ENCODE data around the gene CHRNA10. TPM values are rescaled to one million over a fixed set of nuclear protein-coding genes. Genes with fewer than 3 reads are reported as not detected.

CHRNA10 gene
- total and polyA plus RNA-seq, 10 of the 15 experiments (the other 5 are each of a cell fraction or from before 2014, with no cell fraction given): 0.14 to 1.5 (median 0.57) TPM

DNA sequence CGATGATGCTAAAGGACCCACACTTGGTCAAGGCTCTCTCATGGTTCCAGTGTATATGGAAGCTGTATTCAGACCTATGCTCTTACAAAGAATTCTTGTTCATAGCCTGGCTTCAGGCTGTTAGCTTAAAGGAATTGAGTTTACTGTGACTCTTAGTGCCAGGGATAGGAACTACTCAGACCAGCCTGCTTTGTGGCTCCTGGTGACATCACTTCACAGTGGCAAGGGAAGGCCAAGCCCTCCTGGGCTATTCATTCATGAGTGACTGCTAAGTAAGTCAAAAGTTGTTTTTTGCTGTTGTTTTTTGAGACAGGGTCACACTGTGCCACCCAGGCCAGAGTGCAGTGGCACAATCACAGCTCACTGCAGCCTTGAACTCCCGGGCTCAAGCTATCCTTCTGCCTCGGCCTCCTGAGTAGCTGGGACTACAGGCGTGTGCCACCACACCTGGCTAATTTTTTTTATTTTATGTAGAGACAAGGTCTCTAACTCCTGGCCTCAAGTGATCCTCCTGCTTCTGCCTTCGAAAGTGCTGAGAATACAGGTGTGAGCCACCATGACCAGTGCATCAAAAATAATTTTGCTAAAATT, 39.0 kb downstream of the CHRNA10 start (continued):
- no peak for TF ChIP-seq JUNB (IDR thresholded peaks at IDR 0.05)

DNA sequence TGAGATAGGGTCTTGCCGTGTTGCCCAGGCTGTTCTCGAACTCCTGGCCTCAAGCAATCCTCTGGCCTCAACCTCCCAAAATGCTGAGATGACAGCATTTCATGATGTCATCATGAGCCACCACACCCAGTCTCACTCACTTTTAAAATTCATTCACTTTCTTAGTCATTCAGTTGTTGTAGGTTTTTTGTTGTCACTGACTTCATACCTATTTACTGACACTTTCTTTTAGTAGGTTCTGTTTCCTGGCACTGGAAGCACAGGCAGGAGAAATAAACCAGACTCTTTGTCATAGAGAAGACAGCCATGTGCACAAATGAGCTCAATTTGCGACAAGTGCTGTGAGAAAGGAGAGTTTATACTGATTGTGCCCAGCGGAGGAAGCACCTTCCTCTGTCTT, 39.9 kb downstream of the CHRNA10 start:
- ATAC-seq (no peak), FAIRE-seq (no peak), DNase-seq (ENCODE audit: low read depth, low spot score) (no peak)
- Histone ChIP-seq H3K36me3 (ENCODE audit: control insufficient read depth in 2 of 2, insufficient read depth in 2 of 2, low read length in 1 of 2) (no peaks in the 10 kb centered on the region), H3K9ac (ENCODE audit: control insufficient read depth, insufficient read depth, low read length) (no peak overlapping the region), H3K9me3 (replicated peaks; ENCODE audit: control insufficient read depth, insufficient read depth, low read length) (no peaks in the 10 kb centered on the region), H2AFZ (ENCODE audit: control insufficient read depth, low read depth, low read length) (no peak overlapping the region), H3K4me3 (no peak overlapping the region), H3K79me2 (ENCODE audit: control insufficient read depth, insufficient read depth, low read length) (no peaks in the 10 kb centered on the region), H3K27ac (ENCODE audit: control insufficient read depth, insufficient read depth) (no peak overlapping the region), H3K4me1 (ENCODE audit: control insufficient read depth, insufficient read depth, low read length) (no peaks in the 10 kb centered on the region), H3K4me2 (ENCODE audit: control insufficient read depth, insufficient read depth) (no peak overlapping the region), H3K27me3 (replicated peaks in 1 of 2; ENCODE audit: control insufficient read depth in 2 of 2, insufficient read depth in 2 of 2, low read length in 1 of 2) (no peaks in the 10 kb centered on the region; a peak in 3 of 4 replicates), H4K20me1 (ENCODE audit: control insufficient read depth, insufficient read depth) (no peaks in the 10 kb centered on the region)
- SMC1A ChIA-PET (ENCODE audit: uncharacterized antibody, unreplicated experiment): no interaction called here
- BruUV-seq (replicated peaks): no TSS peak
- CTCF ChIA-PET: no interaction called here
- in situ Hi-C loops (cut with MboI) (loop anchor here (10.0 kb wide), 1 partner anchor 63 kb away; no protein-coding TSS in a partner anchor), intact Hi-C loops (cut with micrococcal nuclease; ENCODE audit: unreplicated experiment) (no loop called here)
- 43% methylated on average over 4 of the region's 4 CpGs for WGBS (ENCODE audit: insufficient coverage, insufficient replicate concordance, low lambda C conversion rate, missing lambda C conversion rate)
- POLR2A ChIA-PET: no interaction called here
- RAD21 ChIA-PET (ENCODE audit: unreplicated experiment): no interaction called here
- TF ChIP-seq SUZ12 (IDR thresholded peaks at IDR 0.05; ENCODE audit: unreplicated experiment) (no peak), SMARCA5 (IDR thresholded peaks at IDR 0.05) (no peak), HDAC2 (IDR thresholded peaks at IDR 0.05) (no peak), POLR2AphosphoS2 (IDR thresholded peaks at IDR 0.05; ENCODE audit: low read depth, low read length) (no peak), POLR2AphosphoS5 (IDR thresholded peaks at IDR 0.05; ENCODE audit: low read length) (no peak), STAT1 (conservative IDR thresholded peaks at IDR 0.05) (no peak), IRF4 (IDR thresholded peaks at IDR 0.05; ENCODE audit: low read depth, low read length) (no peak), MTA3 (IDR thresholded peaks at IDR 0.05; ENCODE audit: borderline replicate concordance, low read length) (no peak), ZNF274 (IDR thresholded peaks at IDR 0.05; ENCODE audit: insufficient read depth, insufficient read length) (no peak)
- TF ChIP-seq, protein P1, sequence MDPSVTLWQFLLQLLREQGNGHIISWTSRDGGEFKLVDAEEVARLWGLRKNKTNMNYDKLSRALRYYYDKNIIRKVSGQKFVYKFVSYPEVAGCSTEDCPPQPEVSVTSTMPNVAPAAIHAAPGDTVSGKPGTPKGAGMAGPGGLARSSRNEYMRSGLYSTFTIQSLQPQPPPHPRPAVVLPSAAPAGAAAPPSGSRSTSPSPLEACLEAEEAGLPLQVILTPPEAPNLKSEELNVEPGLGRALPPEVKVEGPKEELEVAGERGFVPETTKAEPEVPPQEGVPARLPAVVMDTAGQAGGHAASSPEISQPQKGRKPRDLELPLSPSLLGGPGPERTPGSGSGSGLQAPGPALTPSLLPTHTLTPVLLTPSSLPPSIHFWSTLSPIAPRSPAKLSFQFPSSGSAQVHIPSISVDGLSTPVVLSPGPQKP (IDR thresholded peaks at IDR 0.05; ENCODE audit: low read depth, low read length): no peak
- TF ChIP-seq, protein P2, sequence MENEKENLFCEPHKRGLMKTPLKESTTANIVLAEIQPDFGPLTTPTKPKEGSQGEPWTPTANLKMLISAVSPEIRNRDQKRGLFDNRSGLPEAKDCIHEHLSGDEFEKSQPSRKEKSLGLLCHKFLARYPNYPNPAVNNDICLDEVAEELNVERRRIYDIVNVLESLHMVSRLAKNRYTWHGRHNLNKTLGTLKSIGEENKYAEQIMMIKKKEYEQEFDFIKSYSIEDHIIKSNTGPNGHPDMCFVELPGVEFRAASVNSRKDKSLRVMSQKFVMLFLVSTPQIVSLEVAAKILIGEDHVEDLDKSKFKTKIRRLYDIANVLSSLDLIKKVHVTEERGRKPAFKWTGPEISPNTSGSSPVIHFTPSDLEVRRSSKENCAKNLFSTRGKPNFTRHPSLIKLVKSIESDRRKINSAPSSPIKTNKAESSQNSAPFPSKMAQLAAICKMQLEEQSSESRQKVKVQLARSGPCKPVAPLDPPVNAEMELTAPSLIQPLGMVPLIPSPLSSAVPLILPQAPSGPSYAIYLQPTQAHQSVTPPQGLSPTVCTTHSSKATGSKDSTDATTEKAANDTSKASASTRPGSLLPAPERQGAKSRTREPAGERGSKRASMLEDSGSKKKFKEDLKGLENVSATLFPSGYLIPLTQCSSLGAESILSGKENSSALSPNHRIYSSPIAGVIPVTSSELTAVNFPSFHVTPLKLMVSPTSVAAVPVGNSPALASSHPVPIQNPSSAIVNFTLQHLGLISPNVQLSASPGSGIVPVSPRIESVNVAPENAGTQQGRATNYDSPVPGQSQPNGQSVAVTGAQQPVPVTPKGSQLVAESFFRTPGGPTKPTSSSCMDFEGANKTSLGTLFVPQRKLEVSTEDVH (IDR thresholded peaks at IDR 0.05; ENCODE audit: low read depth, partially characterized antibody): no peak
- TF ChIP-seq, protein P3, sequence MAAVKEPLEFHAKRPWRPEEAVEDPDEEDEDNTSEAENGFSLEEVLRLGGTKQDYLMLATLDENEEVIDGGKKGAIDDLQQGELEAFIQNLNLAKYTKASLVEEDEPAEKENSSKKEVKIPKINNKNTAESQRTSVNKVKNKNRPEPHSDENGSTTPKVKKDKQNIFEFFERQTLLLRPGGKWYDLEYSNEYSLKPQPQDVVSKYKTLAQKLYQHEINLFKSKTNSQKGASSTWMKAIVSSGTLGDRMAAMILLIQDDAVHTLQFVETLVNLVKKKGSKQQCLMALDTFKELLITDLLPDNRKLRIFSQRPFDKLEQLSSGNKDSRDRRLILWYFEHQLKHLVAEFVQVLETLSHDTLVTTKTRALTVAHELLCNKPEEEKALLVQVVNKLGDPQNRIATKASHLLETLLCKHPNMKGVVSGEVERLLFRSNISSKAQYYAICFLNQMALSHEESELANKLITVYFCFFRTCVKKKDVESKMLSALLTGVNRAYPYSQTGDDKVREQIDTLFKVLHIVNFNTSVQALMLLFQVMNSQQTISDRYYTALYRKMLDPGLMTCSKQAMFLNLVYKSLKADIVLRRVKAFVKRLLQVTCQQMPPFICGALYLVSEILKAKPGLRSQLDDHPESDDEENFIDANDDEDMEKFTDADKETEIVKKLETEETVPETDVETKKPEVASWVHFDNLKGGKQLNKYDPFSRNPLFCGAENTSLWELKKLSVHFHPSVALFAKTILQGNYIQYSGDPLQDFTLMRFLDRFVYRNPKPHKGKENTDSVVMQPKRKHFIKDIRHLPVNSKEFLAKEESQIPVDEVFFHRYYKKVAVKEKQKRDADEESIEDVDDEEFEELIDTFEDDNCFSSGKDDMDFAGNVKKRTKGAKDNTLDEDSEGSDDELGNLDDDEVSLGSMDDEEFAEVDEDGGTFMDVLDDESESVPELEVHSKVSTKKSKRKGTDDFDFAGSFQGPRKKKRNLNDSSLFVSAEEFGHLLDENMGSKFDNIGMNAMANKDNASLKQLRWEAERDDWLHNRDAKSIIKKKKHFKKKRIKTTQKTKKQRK (IDR thresholded peaks at IDR 0.05; ENCODE audit: low read depth, low read length): no peak
- TF ChIP-seq, protein P4, sequence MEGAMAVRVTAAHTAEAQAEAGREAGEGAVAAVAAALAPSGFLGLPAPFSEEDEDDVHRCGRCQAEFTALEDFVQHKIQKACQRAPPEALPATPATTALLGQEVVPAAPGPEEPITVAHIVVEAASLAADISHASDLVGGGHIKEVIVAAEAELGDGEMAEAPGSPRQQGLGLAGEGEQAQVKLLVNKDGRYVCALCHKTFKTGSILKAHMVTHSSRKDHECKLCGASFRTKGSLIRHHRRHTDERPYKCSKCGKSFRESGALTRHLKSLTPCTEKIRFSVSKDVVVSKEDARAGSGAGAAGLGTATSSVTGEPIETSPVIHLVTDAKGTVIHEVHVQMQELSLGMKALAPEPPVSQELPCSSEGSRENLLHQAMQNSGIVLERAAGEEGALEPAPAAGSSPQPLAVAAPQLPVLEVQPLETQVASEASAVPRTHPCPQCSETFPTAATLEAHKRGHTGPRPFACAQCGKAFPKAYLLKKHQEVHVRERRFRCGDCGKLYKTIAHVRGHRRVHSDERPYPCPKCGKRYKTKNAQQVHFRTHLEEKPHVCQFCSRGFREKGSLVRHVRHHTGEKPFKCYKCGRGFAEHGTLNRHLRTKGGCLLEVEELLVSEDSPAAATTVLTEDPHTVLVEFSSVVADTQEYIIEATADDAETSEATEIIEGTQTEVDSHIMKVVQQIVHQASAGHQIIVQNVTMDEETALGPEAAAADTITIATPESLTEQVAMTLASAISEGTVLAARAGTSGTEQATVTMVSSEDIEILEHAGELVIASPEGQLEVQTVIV (IDR thresholded peaks at IDR 0.05; ENCODE audit: borderline replicate concordance, partially characterized antibody): no peak

Data from GM12878 (cell line).